H1 (cell line): Measurements from ENCODE around the gene ACAD11. TPM values are rescaled to one million over a fixed set of nuclear protein-coding genes. Genes with fewer than 3 reads are reported as not detected.

Experiments
- NANOG ChIP-seq: IDR thresholded peaks from 2 replicates; pipeline ENCODE4 v1.6.1; 2011; ENCODE audit warnings: low read length, low read depth, mild to moderate bottlenecking, inconsistent platforms; ENCODE audit not compliant: insufficient read depth, poor library complexity, severe bottlenecking
- RXRA ChIP-seq: IDR thresholded peaks from 2 replicates; pipeline ENCODE4 v1.6.1; 2011; ENCODE audit warnings: low read depth, mild to moderate bottlenecking, low read length, moderate library complexity; ENCODE audit not compliant: insufficient read depth
- SIN3A ChIP-seq, 2 experiments: IDR thresholded peaks in 1 of 2; conservative IDR thresholded peaks in 1 of 2; 2 replicates each; pipeline ENCODE4 v1.6.1; 2011 to 2012; ENCODE audit warnings: low read length in 2 of 2, improper control_type of control experiment in 1 of 2, low read depth in 1 of 2, mild to moderate bottlenecking in 1 of 2
- TAF1 ChIP-seq: IDR thresholded peaks from 2 replicates; pipeline ENCODE4 v1.6.1; 2011; ENCODE audit warnings: mild to moderate bottlenecking, low read depth, low read length
- polyA plus RNA-seq, 7 experiments: library from polyadenylated mRNA; depleted of rRNA in 3 of 7; stranded (reverse) in 5 of 7; unstranded in 2 of 7; fragments of >200 nt in 5 of 7; fragments of 200-250 nt in 2 of 7; gene quantifications; 1 replicate in 5 of 7; 2 replicates in 1 of 7; 4 replicates in 1 of 7; pipeline versions ENCODE4 v1.2.1 to v1.2.3, GENCODE V29; 2011 to 2013; ENCODE audit warnings: missing spikeins in 2 of 7, mixed read lengths in 2 of 7
- total RNA-seq: library from RNA; stranded (reverse); fragmentation: NEBNext Ultra II Directional; extraction: Animal tissue kit (Norgen Biotek cat#: 25700); gene quantifications from 2 replicates; pipeline ENCODE4 v1.2.1, GENCODE V29; 2021

ACAD11 gene
- total and polyA plus RNA-seq, 2 of the 8 experiments (the other 6 are each of a cell fraction or from before 2014, with no cell fraction given): 5.5 to 11.0 TPM

GRCh38 chr3:132509096-132509495 is 150.5 kb downstream of the ACAD11 start (continued):
- TF ChIP-seq TAF1 (no peak), NANOG (no peak), RXRA (no peak), SIN3A (conservative IDR thresholded peaks at IDR 0.05 in 1 of 2, IDR thresholded peaks at IDR 0.05 in 1 of 2; ENCODE audit: low read depth in 1 of 2, low read length in 2 of 2) (no peak)

Other genes starting within 250 kb of the ACAD11 start
- 27.9 and 28.8 TPM in 2 replicates for gene DNAJC13, start 242.3 kb downstream of the ACAD11 start, total RNA-seq
- 5.2 and 7.9 TPM in 2 replicates for gene DNAJC13, start 242.3 kb downstream of the ACAD11 start, polyA plus RNA-seq (2011; rRNA removed)
- not detected in 2 replicates for gene ACKR4, start 62.5 kb downstream of the ACAD11 start, total RNA-seq
- not detected in 2 replicates for gene ACKR4, start 62.5 kb downstream of the ACAD11 start, polyA plus RNA-seq (2011; rRNA removed)
- gene UBA5, start 520 bp upstream of the ACAD11 start, total RNA-seq: 28.0 and 28.7 TPM in 2 replicates
- 11.0 and 15.5 TPM in 2 replicates for gene UBA5, start 520 bp upstream of the ACAD11 start, polyA plus RNA-seq (2011; rRNA removed)
- gene NPHP3, start 62.6 kb upstream of the ACAD11 start, total RNA-seq: 10.0 and 14.8 TPM in 2 replicates
- 5.7 and 6.8 TPM in 2 replicates for gene NPHP3, start 62.6 kb upstream of the ACAD11 start, polyA plus RNA-seq (2011; rRNA removed)